Nucleus accumbens (tissue), 56 donors: ENCODE data around the gene PLCB1.
A peak's percentile ranks its signal among the peaks of the same experiment; 100 is the strongest.
"Not testable (repeated sequence)": the region's sequence is repeated elsewhere in the genome, so short reads cannot be mapped to it uniquely, and the experiment has no call there.

ENCODE experiments used
- DNase-seq, 56 donors: peaks; one replicate each; lab custom pipeline; 2025; lab: John Stamatoyannopoulos, UW

The PLCB1 gene

GRCh38 chr20:8427419-8428040 is 295.5 kb downstream of the PLCB1 start:
- no peak for DNase-seq

GRCh38 chr20:8428988-8429387 is 296.9 kb downstream of the PLCB1 start:
- no peak for DNase-seq

- no peak for DNase-seq
Measured at GRCh38 chr20:8431538-8432434, 299.7 kb downstream of the PLCB1 start.

- no peak for DNase-seq
Measured at GRCh38 chr20:8432435-8433148, 300.5 kb downstream of the PLCB1 start.

- no peak for DNase-seq
Measured at GRCh38 chr20:8433291-8433690, 301.2 kb downstream of the PLCB1 start.

GRCh38 chr20:8434326-8434876 is 302.3 kb downstream of the PLCB1 start:
- no peak for DNase-seq

- DNase-seq, result no peak
Measured at GRCh38 chr20:8435285-8436035, 303.4 kb downstream of the PLCB1 start.

GRCh38 chr20:8436938-8437337 is 304.9 kb downstream of the PLCB1 start:
- DNase-seq, result not testable (repeated sequence)

- DNase-seq, result no peak
Measured at GRCh38 chr20:8438748-8439147, 306.7 kb downstream of the PLCB1 start.

- no peak for DNase-seq
Measured at GRCh38 chr20:8443464-8444072, 311.5 kb downstream of the PLCB1 start.

- DNase-seq, result no peak
Measured at GRCh38 chr20:8447262-8448120, 315.4 kb downstream of the PLCB1 start.

- no peak for DNase-seq
Measured at GRCh38 chr20:8449123-8449522, 317.1 kb downstream of the PLCB1 start.

GRCh38 chr20:8454137-8454712 is 322.2 kb downstream of the PLCB1 start:
- peak in 4 of 56 donors; percentile 5 to 32 (median 11) for DNase-seq

GRCh38 chr20:8456765-8457164 is 324.7 kb downstream of the PLCB1 start:
- no peak for DNase-seq

GRCh38 chr20:8457978-8458377 is 325.9 kb downstream of the PLCB1 start:
- DNase-seq, result no peak

GRCh38 chr20:8461186-8461585 is 329.1 kb downstream of the PLCB1 start:
- DNase-seq, result peak in 1 of 56 donors; percentile 5

GRCh38 chr20:8464368-8464767 is 332.3 kb downstream of the PLCB1 start:
- no peak for DNase-seq

- DNase-seq, result not testable (repeated sequence)
Measured at GRCh38 chr20:8466781-8467180, 334.7 kb downstream of the PLCB1 start.
